Panc1 (cell line): Measurements from ENCODE around the gene PKNOX2.

Source experiments
- CTCF ChIP-seq: fragments of 450-650 bp; IDR thresholded peaks from 2 replicates; pipeline ENCODE4 v1.5.1; 2017; ENCODE audit warnings: mild to moderate bottlenecking
- POLR2AphosphoS5 ChIP-seq: IDR thresholded peaks from 2 replicates; pipeline ENCODE4 v1.6.1; 2012; ENCODE audit warnings: mild to moderate bottlenecking, low read depth, low read length, moderate library complexity

- TF ChIP-seq POLR2AphosphoS5, result no peak
- TF ChIP-seq CTCF, result no peak
Observed at GRCh38 chr11:125295931-125296330, 131.4 kb downstream of the PKNOX2 start.
